DOHH2 (cell line): Measurements from ENCODE around the gene IRX2.

ENCODE experiments used
- CTCF ChIP-seq: fragments of 200-600 bp; sonication (generic); IDR thresholded peaks from one replicate; pipeline ENCODE4 v1.5.1; 2014; ENCODE audit warnings: antibody characterized with exemption, mild to moderate bottlenecking, low read depth, low read length; ENCODE audit not compliant: poor library complexity, severe bottlenecking
- EZH2phosphoT487 ChIP-seq: fragments of 200-600 bp; sonication (generic); IDR thresholded peaks from 2 replicates; pipeline ENCODE4 v1.6.1; 2017; ENCODE audit warnings: borderline replicate concordance, mild to moderate bottlenecking, antibody characterized with exemption, low read length, moderate library complexity, mixed read lengths

- TF ChIP-seq CTCF = no peak
- no peak for TF ChIP-seq EZH2phosphoT487
Observed at GRCh38 chr5:2705861-2706260, 45.6 kb downstream of the IRX2 start.
